Right forelimb (tissue), 1 donor: Measurements from ENCODE around the gene RPS21.

Source experiments
- DNase-seq: peaks from one replicate; pipeline ENCODE4 v3.0.0-alpha.2; 2018

Gene RPS21

GRCh38 chr20:62398120-62398821 is 11.4 kb downstream of the RPS21 start:
- DNase-seq, result no peak

DNA sequence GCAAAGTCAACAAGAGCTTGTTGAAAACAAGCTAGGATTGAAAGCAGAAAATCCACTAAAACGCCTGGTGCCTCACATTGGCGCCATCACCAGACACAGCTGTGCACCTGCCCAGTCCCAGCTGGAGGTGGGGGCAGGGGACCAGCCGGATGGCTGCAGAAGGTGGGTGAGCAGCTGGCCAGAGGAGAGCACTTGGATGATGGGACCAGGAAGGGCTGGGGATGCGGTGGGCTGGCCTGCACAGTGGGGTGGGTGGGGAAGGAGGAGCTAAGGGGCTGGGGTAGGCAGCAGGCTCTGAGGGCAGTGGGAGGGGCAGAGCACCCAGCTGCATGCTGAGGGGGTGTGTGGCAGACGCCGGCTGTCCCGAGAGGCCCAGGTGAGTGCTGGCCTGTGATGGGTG is 13.1 kb downstream of the RPS21 start:
- no peak for DNase-seq

DNA sequence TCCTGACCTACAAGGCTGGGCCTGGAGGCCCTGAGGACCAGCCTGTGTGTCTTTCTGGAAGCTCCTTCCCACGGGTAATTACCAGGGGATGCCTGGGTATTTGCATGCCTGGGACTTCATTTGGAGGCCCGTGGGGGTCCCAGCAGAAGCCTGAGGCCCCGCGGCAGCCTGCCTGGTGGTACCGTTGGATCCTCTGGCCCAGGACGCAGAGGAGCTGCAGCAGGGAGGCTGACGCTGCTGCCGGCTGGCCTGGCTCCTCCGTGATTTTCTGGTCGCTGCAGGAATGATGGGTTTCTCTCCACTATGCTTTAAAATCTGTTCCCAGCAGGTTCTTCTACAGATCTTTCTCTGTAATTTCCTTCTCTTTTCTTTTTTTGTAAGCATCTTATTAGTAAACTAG is 13.6 kb downstream of the RPS21 start:
- DNase-seq, result no peak

DNA sequence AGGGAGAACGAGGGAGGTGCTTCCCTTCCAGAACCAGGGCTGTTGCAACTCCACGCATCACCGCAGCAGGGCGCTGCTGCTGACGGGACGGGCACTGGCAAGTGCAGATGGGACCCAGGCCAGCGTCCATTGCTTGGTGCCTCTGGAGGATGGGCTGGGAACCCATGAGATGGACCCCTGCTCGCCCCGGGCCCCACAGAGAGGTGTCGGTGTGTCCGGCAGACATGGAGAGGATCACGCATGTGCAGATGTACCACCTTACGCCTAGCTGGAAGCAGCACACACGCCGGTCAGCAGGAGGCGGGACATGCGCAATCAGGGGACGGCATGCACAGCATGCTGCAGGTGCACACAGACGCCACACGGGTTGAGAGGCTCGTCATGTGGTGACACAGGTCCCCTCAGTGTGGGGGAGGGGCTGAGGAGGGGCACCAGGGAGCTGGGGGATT is 14.5 kb downstream of the RPS21 start:
- no peak for DNase-seq

GRCh38 chr20:62402456-62403150 is 15.7 kb downstream of the RPS21 start:
- no peak for DNase-seq

DNA sequence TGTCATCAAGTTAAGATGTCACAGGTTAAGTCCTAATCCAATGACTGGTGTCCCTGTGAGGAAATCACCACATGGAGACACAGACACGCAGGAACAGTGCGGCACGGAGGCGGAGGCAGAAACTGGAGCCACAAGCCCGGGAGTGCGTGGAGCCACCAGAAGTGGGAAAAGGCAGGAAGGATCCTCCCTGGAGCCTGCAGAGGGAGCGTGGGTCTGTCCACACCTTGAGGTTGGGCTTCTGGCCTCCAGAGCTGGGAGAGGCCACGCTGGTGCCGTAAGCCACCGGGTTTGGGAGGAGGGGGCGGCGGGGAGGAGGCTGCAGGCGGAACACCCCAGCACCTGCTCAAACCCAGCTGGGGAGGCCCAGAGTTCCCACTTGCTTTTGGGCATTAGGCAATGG is 16.4 kb downstream of the RPS21 start:
- DNase-seq, result no peak

- DNase-seq, result no peak
Observed at GRCh38 chr20:62404112-62404665, 17.3 kb downstream of the RPS21 start.

- DNase-seq, result no peak
Observed at GRCh38 chr20:62404761-62405107, 17.8 kb downstream of the RPS21 start.

DNA sequence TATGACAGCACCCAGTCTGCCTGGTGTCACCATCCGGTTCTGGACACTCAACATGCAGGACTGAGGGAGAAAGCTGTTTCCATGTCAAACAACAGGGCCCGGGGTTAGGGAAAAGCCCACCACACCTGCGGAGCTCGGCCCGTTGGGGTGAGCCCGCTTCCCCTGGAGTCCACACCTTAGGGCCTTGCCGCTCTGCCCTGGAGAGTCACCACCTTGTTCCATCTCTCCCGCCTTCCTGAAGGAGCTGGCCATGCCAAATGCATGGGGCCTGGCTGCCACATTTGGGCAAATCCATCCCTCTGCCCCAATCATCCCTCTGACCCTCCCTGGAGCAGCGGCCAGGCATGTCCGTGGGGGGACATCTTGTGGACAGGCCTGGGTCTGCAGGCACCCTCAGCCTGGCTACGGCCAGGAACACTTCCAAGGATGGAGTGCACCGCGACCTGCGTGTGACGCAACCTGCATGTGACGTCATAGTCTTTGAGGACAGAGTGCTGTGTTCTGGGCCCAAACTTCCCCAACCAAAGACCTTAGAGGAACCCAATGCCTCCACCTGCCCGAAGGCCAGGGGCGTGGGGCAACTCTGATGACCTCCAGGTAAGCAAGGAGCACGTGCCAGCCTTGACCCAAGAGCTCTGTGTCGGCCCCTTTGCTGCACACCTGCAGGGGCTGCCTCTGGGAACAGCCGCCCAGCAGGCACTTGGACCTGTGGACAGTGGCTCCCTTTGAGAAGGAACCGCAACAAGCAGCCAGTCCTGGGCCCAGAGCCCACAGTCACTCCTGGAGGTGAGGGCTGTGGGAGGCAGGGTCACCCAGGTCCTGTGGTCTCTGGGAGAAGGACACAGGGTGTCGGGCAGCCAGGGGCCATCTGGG is 18.4 kb downstream of the RPS21 start:
- DNase-seq, result no peak

- DNase-seq, result no peak
Observed at GRCh38 chr20:62405981-62406513, 19.1 kb downstream of the RPS21 start.

- DNase-seq, result no peak
Observed at GRCh38 chr20:62406635-62407176, 19.8 kb downstream of the RPS21 start.

GRCh38 chr20:62407221-62407992 is 20.5 kb downstream of the RPS21 start, which contains the start of gene CABLES2:
TSS of gene CABLES2 (minus strand) at chr20:62407285. CDS start at chr20:62407276, 9 bp downstream.
- peak; percentile 93 for DNase-seq

- no peak for DNase-seq
Observed at GRCh38 chr20:62408055-62408454, 21.2 kb downstream of the RPS21 start.

GRCh38 chr20:62408640-62409039 is 21.7 kb downstream of the RPS21 start:
- no peak for DNase-seq

- DNase-seq, result no peak
Observed at GRCh38 chr20:62409086-62409853, 22.4 kb downstream of the RPS21 start.

DNA sequence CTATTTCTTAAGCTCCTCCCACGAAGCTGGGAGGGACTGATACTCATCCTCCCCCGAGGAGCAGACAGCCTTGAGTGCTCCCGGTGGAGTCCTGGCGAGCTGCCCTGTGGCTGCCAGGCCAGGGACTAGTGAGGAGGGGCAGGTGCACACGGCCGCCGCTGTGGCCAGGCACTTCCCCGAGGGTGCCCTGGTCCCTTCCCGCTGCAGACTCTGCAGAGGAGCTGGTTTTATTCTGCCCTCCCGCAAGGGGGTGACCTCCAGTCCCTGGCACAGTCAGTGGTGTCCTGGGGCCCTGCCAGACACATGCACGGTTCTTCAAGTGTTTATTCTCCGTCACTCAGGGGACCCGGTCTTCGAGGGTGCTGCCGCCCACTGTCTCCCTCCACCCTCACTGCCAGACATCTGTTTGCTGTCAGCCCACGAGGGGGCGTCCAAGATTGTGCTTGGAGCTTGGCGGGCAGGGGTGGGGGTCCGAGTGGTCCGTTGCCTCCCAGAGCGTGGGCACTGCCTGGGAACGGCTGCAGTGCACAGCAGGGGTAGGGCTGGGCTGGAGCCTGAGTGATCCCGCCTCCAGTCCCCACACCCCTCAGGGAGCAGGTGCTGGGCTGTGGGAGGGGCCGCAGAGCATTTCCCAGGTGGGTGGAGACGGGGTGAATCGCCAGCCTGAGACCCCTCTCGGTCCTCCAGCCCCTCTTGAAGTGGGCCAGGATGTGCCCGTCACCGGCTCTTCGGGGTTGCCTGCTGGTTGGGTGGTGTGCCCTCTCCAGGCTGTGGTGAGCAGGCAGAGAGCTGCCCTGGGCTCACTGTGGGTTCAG is 23.2 kb downstream of the RPS21 start:
- no peak for DNase-seq

- DNase-seq, result no peak
Observed at GRCh38 chr20:62410746-62411478, 24.0 kb downstream of the RPS21 start.

DNA sequence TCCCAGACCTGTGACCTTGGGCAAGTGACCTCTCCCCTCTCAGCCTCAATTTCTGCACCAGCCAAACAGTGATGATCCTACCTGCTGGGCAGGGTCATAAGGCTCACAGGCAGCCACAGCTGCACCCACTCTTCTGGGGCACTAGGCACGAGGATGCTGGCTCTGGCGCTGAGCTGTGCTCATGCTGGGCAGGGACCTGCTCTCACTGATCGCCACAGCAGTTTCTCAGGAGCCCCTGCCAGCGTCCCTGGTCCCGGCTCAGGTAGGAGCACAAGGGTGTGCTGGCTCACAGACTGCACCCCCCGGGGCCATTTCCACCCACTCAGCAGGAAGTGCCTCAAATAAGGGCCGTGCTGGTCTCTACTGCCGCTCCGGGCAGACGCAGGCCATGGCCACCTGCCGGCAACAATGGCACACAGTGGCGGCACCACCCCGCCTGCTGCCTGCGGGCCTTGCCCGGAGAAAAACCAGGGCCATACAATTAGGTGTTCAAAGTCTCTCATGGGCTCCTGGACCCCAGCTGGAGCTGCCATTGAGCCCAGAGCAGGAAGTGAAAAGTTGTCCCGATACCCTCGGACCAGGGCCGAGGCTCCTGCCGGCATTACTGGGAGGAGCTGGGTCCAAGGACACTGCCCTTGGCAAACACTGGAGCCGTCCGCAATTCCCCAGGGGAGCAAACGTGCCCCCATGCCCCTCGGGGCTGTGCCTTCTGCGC is 24.7 kb downstream of the RPS21 start:
- no peak for DNase-seq
